ENCODE results near the gene PNMA8B. TPM values are rescaled to one million over a fixed set of nuclear protein-coding genes. Genes with fewer than 3 reads are reported as not detected.
A peak's percentile ranks its signal among the peaks of the same experiment; 100 is the strongest.

Gene PNMA8B
- total and polyA plus RNA-seq, 8 donors: 1.4 to 5.2 (median 3.9) TPM

- intact Hi-C loops (cut with DNase I): loop anchor here in 1 of 2 donors (10.0 kb wide), 1 partner anchor 198 kb away; no protein-coding TSS in a partner anchor
These were observed 13.0 kb downstream of the PNMA8B start for GRCh38 chr19:46482631-46483030.

GRCh38 chr19:46481947-46482346 is 13.7 kb downstream of the PNMA8B start:
- DNase-seq (peak in 2 of 4 donors; percentile 54 to 61), ATAC-seq (peak; percentile 43)
- intact Hi-C loops (cut with DNase I): loop anchor here in 1 of 2 donors (10.0 kb wide), 1 partner anchor 197 kb away; no protein-coding TSS in a partner anchor
- no peak for TF ChIP-seq CTCF (IDR thresholded peaks at IDR 0.05)
- Histone ChIP-seq H3K9me3 (no peaks in the 10 kb centered on the region), H3K4me1 (no peaks in the 10 kb centered on the region), H3K27me3 (peaks cover 0 to 48% of the 10 kb centered on the region in 2 donors), H3K4me3 (no peak overlapping the region), H3K27ac (peak overlapping the region in 1 of 2 donors; percentile 73), H3K36me3 (no peaks in the 10 kb centered on the region)

More at GRCh38 chr19:46482631-46483030, 13.0 kb downstream of the PNMA8B start:
- Histone ChIP-seq H3K27ac (no peak overlapping the region), H3K36me3 (no peaks in the 10 kb centered on the region), H3K4me1 (peaks cover 4 to 5% of the 10 kb centered on the region in 2 donors), H3K27me3 (peaks cover 6 to 50% of the 10 kb centered on the region in 2 donors), H3K4me3 (no peak overlapping the region), H3K9me3 (no peaks in the 10 kb centered on the region)
- no peak for ATAC-seq
- no peak for DNase-seq
- no peak for TF ChIP-seq CTCF (IDR thresholded peaks at IDR 0.05)

GRCh38 chr19:46481223-46481848 is 14.3 kb downstream of the PNMA8B start:
- H3K4me3 ChIP-seq: no peak overlapping the region
- no peak for TF ChIP-seq CTCF (IDR thresholded peaks at IDR 0.05)
- H3K4me1 ChIP-seq: no peaks in the 10 kb centered on the region
- intact Hi-C loops (cut with DNase I): loop anchor here in 1 of 2 donors (10.0 kb wide), 1 partner anchor 197 kb away; no protein-coding TSS in a partner anchor
- DNase-seq: no peak
- H3K27me3 ChIP-seq: peaks cover 0 to 46% of the 10 kb centered on the region in 2 donors
- no peaks in the 10 kb centered on the region for H3K9me3 ChIP-seq
- H3K36me3 ChIP-seq: no peaks in the 10 kb centered on the region
- peak; percentile 30 for ATAC-seq
- peak overlapping the region in 1 of 2 donors; percentile 73 for H3K27ac ChIP-seq

GRCh38 chr19:46480415-46480814 is 15.3 kb downstream of the PNMA8B start:
- peaks cover 0 to 44% of the 10 kb centered on the region in 2 donors for H3K27me3 ChIP-seq
- ATAC-seq (peak; percentile 44), DNase-seq (peak in 2 of 4 donors; percentile 90 to 94)
- no peaks in the 10 kb centered on the region for H3K9me3 ChIP-seq
- H3K4me1 ChIP-seq: no peaks in the 10 kb centered on the region
- intact Hi-C loops (cut with DNase I): loop anchor here in 1 of 2 donors (10.0 kb wide), 1 partner anchor 196 kb away; no protein-coding TSS in a partner anchor
- H3K36me3 ChIP-seq: no peaks in the 10 kb centered on the region
- no peak for TF ChIP-seq CTCF (IDR thresholded peaks at IDR 0.05)
- H3K27ac ChIP-seq: peak overlapping the region in 1 of 2 donors; percentile 73
- H3K4me3 ChIP-seq: no peak overlapping the region

GRCh38 chr19:46478356-46478986 is 17.2 kb downstream of the PNMA8B start:
- Histone ChIP-seq H3K27ac (no peak overlapping the region), H3K4me3 (no peak overlapping the region), H3K9me3 (no peaks in the 10 kb centered on the region), H3K4me1 (peaks cover 0 to 4% of the 10 kb centered on the region in 2 donors), H3K27me3 (peaks cover 0 to 62% of the 10 kb centered on the region in 2 donors), H3K36me3 (no peaks in the 10 kb centered on the region)
- no peak for TF ChIP-seq CTCF (IDR thresholded peaks at IDR 0.05)
- no peak for ATAC-seq
- intact Hi-C loops (cut with DNase I): no loop called here
- DNase-seq: peak in 1 of 4 donors; percentile 59
